Measurements from ENCODE around the gene NUDT1. TPM values are rescaled to one million over a fixed set of nuclear protein-coding genes. Genes with fewer than 3 reads are reported as not detected.

The NUDT1 gene
- total RNA-seq, 1 experiment from 2014 or later: 47.4 TPM

DNA sequence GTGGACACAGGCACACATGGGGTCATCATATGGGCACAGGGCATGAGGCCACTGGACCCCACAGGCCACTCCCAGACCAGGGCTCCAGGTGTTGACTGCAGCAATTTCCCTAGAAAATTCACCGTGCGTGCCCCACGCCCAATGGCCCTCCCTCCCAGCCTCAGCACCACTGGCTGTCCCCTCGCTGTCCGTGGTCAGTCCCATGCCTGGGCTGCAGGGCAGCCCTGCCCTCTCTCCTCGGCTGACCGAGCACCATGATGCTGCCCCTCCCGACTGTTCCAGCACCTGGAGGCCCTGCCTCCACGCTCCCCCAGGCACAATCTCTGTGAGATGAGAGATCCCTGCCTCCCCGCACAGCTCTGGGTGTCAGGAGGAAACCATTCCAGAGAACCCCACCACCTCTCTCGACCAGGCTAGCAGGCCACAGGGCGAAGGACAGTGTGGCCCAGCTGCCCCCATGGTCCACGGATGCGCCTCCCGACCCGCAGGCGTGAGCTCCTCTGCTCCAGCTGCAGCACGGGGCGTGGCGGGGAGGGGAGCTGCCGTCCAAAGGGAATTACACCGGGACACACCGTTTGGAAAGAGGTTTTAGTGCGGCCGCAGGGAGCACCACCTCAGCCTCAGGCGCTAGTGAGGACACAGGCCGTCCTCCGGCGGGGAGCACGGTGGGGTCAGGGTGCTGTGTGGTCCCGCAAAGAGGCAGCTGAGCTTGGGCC is 12.6 kb downstream of the NUDT1 start:
- H3K9ac ChIP-seq (ENCODE audit: low read length): no peak overlapping the region
- peaks cover 6 to 15% of the 10 kb centered on the region in 2 experiments; a peak in 3 of 4 replicates for H3K4me1 ChIP-seq (ENCODE audit: control insufficient read depth in 1 of 2, insufficient read depth in 2 of 2, low read length in 2 of 2)
- H3K36me3 ChIP-seq (ENCODE audit: control insufficient read depth in 1 of 2, insufficient read depth in 2 of 2, low read length in 2 of 2): no peaks in the 10 kb centered on the region
- intact Hi-C loops (cut with micrococcal nuclease): no loop called here
- ChIA-PET CTCF (no interaction called here), RAD21 (ENCODE audit: low non-redundant PET in 1 of 2, low total read pairs in 2 of 2, uncharacterized antibody in 2 of 2, unreplicated experiment in 2 of 2) (interaction anchor here in 1 of 2 experiments (0.5 kb wide), 1 partner anchor 1128 kb away, joined by 3 read pairs; no protein-coding TSS in a partner anchor), POLR2A (no interaction called here)
- no peak overlapping the region for H3K4me3 ChIP-seq (replicated peaks in 1 of 2; ENCODE audit: low read depth in 1 of 2, low read length in 2 of 2)
- TF ChIP-seq POLR2A (IDR thresholded peaks at IDR 0.05; ENCODE audit: borderline replicate concordance, extremely low read depth, insufficient read depth, insufficient read length) (no peak), RAD21 (IDR thresholded peaks at IDR 0.05; ENCODE audit: low read depth) (no peak), EZH2 (IDR thresholded peaks at IDR 0.05) (no peak)
- no peaks in the 10 kb centered on the region for H3K27me3 ChIP-seq (ENCODE audit: insufficient read depth, low read length)
- no peaks in the 10 kb centered on the region for H4K20me1 ChIP-seq (ENCODE audit: insufficient read depth)
- no peaks in the 10 kb centered on the region for H3K9me3 ChIP-seq (ENCODE audit: control insufficient read depth in 1 of 2, insufficient read depth in 1 of 2, low read depth in 1 of 2, low read length in 2 of 2)
- H3K79me2 ChIP-seq (ENCODE audit: insufficient read depth, low read length): no peaks in the 10 kb centered on the region
- no peak overlapping the region for H3K4me2 ChIP-seq (ENCODE audit: low read length)
- no peak for ATAC-seq
- no peak for DNase-seq (ENCODE audit: low read depth, low spot score)
- no peak overlapping the region for H2AFZ ChIP-seq (ENCODE audit: low read depth, low read length, poor library complexity, severe bottlenecking)
- no TSS peak for BruUV-seq (replicated peaks)
- no peak overlapping the region for H3K27ac ChIP-seq (ENCODE audit: low read depth, low read length)
- H3K9me2 ChIP-seq (ENCODE audit: insufficient read depth): no peaks in the 10 kb centered on the region

DNA sequence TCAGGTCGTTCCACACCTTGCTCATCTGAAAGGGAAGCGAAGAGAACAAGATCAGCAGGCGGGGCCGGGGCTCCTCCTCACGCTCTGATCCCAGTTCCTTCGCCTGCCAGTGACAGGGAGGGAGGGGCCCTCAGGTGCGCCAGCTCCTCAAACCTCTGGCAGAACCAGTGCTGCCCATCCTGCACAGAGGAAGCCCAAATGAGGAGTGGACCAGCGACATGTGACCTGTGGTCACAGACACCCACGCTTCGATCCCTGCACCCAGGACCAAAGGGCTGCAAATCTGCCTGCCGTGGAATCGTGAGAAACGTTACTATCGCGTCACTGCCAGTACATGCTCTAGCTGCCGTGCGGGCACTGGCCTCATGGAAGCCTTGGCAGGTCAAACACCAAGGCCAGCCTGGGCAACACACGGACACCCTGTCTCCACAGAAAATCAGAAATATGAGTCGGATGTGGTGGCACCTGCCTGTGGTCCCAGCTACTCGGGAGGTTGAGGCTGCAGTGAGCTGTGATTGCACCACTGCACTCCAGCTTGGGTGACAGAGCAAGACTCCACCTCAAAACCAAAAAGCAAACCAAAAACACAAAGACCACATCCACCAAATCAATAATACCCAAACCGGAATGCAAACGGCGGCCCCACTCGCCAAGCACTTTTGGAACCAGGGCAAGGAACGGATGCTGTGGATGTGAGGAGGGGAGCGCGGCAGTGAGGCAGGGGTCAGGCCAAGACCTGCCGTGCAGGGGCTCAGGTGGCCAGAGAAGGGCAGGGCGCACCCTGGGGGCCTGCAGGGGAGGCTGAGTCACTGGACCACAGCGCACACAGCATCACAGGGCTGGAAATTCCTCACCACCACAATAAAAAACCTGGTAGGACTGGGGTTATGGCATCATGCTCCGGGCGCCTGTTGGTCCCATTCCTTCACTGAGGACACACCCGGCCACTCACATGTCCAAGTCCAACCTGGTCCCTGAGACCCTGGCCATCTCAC is 13.4 kb downstream of the NUDT1 start:
- H3K4me2 ChIP-seq (ENCODE audit: low read length): peak overlapping the region; percentile 31; the same call in 1 of the 2 replicates
- POLR2A ChIA-PET: no interaction called here
- intact Hi-C loops (cut with micrococcal nuclease): no loop called here
- TF ChIP-seq RAD21 (IDR thresholded peaks at IDR 0.05; ENCODE audit: low read depth) (no peak), FOSL1 (IDR thresholded peaks at IDR 0.05; ENCODE audit: low read depth) (no peak), EZH2 (IDR thresholded peaks at IDR 0.05) (no peak), EGR1 (IDR thresholded peaks at IDR 0.05; ENCODE audit: low read depth) (no peak), POLR2AphosphoS5 (IDR thresholded peaks at IDR 0.05; ENCODE audit: low read depth, low read length) (no peak), EZH2phosphoT487 (IDR thresholded peaks at IDR 0.05; ENCODE audit: borderline replicate concordance) (no peak), TCF7L2 (IDR thresholded peaks at IDR 0.05; ENCODE audit: borderline replicate concordance, extremely low read depth, insufficient read depth, insufficient read length) (no peak), SIN3A (IDR thresholded peaks at IDR 0.05; ENCODE audit: low read depth) (no peak), SRF (IDR thresholded peaks at IDR 0.05; ENCODE audit: low read depth) (no peak), ZFX (IDR thresholded peaks at IDR 0.05) (no peak)
- TF ChIP-seq, protein P1, sequence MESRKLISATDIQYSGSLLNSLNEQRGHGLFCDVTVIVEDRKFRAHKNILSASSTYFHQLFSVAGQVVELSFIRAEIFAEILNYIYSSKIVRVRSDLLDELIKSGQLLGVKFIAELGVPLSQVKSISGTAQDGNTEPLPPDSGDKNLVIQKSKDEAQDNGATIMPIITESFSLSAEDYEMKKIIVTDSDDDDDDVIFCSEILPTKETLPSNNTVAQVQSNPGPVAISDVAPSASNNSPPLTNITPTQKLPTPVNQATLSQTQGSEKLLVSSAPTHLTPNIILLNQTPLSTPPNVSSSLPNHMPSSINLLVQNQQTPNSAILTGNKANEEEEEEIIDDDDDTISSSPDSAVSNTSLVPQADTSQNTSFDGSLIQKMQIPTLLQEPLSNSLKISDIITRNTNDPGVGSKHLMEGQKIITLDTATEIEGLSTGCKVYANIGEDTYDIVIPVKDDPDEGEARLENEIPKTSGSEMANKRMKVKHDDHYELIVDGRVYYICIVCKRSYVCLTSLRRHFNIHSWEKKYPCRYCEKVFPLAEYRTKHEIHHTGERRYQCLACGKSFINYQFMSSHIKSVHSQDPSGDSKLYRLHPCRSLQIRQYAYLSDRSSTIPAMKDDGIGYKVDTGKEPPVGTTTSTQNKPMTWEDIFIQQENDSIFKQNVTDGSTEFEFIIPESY (IDR thresholded peaks at IDR 0.05; ENCODE audit: extremely low read depth, insufficient replicate concordance, low read length): no peak
- TF ChIP-seq, protein P2, sequence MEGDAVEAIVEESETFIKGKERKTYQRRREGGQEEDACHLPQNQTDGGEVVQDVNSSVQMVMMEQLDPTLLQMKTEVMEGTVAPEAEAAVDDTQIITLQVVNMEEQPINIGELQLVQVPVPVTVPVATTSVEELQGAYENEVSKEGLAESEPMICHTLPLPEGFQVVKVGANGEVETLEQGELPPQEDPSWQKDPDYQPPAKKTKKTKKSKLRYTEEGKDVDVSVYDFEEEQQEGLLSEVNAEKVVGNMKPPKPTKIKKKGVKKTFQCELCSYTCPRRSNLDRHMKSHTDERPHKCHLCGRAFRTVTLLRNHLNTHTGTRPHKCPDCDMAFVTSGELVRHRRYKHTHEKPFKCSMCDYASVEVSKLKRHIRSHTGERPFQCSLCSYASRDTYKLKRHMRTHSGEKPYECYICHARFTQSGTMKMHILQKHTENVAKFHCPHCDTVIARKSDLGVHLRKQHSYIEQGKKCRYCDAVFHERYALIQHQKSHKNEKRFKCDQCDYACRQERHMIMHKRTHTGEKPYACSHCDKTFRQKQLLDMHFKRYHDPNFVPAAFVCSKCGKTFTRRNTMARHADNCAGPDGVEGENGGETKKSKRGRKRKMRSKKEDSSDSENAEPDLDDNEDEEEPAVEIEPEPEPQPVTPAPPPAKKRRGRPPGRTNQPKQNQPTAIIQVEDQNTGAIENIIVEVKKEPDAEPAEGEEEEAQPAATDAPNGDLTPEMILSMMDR (IDR thresholded peaks at IDR 0.05 in 2 of 3, conservative IDR thresholded peaks at IDR 0.05 in 1 of 3; ENCODE audit: borderline replicate concordance in 1 of 3, insufficient read depth in 1 of 3, low read depth in 2 of 3, low read length in 2 of 3): no peak

More for the DNA sequence above, 13.4 kb downstream of the NUDT1 start:
- H3K4me3 ChIP-seq (replicated peaks in 1 of 2; ENCODE audit: low read depth in 1 of 2, low read length in 2 of 2): no peak overlapping the region
- peaks cover 6 to 15% of the 10 kb centered on the region in 2 experiments; a peak in 3 of 4 replicates for H3K4me1 ChIP-seq (ENCODE audit: control insufficient read depth in 1 of 2, insufficient read depth in 2 of 2, low read length in 2 of 2)
- ChIA-PET CTCF (no interaction called here), RAD21 (ENCODE audit: low non-redundant PET in 1 of 2, low total read pairs in 2 of 2, uncharacterized antibody in 2 of 2, unreplicated experiment in 2 of 2) (no interaction called here)
- BruUV-seq (replicated peaks): no TSS peak
- DNase-seq (ENCODE audit: low read depth, low spot score): no peak
- H3K27me3 ChIP-seq (ENCODE audit: insufficient read depth, low read length): no peaks in the 10 kb centered on the region
- no peaks in the 10 kb centered on the region for H3K79me2 ChIP-seq (ENCODE audit: insufficient read depth, low read length)
- H3K36me3 ChIP-seq (ENCODE audit: control insufficient read depth in 1 of 2, insufficient read depth in 2 of 2, low read length in 2 of 2): no peaks in the 10 kb centered on the region
- H3K27ac ChIP-seq (ENCODE audit: low read depth, low read length): no peak overlapping the region
- H3K9ac ChIP-seq (ENCODE audit: low read length): no peak overlapping the region
- no peaks in the 10 kb centered on the region for H3K9me3 ChIP-seq (ENCODE audit: control insufficient read depth in 1 of 2, insufficient read depth in 1 of 2, low read depth in 1 of 2, low read length in 2 of 2)
- peak; percentile 80 for ATAC-seq
- no peak overlapping the region for H2AFZ ChIP-seq (ENCODE audit: low read depth, low read length, poor library complexity, severe bottlenecking)
- no peaks in the 10 kb centered on the region for H4K20me1 ChIP-seq (ENCODE audit: insufficient read depth)
- H3K9me2 ChIP-seq (ENCODE audit: insufficient read depth): no peaks in the 10 kb centered on the region
